Loucy (cell line): ENCODE data around the gene BCAR3.
A peak's percentile ranks its signal among the peaks of the same experiment; 100 is the strongest.

Experiments used
- H2AFZ ChIP-seq: fragments of 200-600 bp; sonication (generic); 2 replicates; pipeline ENCODE4 v1.6.0; 2016; ENCODE audit warnings: antibody characterized with exemption, mild to moderate bottlenecking, low read length, moderate library complexity
- H3F3A ChIP-seq: fragments of 200-600 bp; 2 replicates; pipeline ENCODE4 v1.6.0; 2016; ENCODE audit warnings: antibody characterized with exemption, low read depth, mild to moderate bottlenecking
- H3K27me3 ChIP-seq: fragments of 200-600 bp; sonication (generic); 2 replicates; pipeline ENCODE4 v1.6.1; 2014; ENCODE audit warnings: low read length, mild to moderate bottlenecking; ENCODE audit not compliant: insufficient read depth, poor library complexity, severe bottlenecking
- H3K36me3 ChIP-seq: fragments of 200-600 bp; sonication (generic); 2 replicates; pipeline ENCODE4 v1.6.1; 2016; ENCODE audit warnings: low read length; ENCODE audit not compliant: insufficient read depth
- H3K4me1 ChIP-seq: fragments of 200-600 bp; sonication (generic); 2 replicates; pipeline ENCODE4 v1.5.1; 2014; ENCODE audit warnings: low read length, mild to moderate bottlenecking; ENCODE audit not compliant: insufficient read depth, poor library complexity, severe bottlenecking
- H3K4me2 ChIP-seq: fragments of 200-600 bp; sonication (generic); 2 replicates; pipeline ENCODE4 v1.6.0; 2014; ENCODE audit warnings: antibody characterized with exemption, low read length, low read depth, mild to moderate bottlenecking; ENCODE audit not compliant: poor library complexity, severe bottlenecking
- H3K4me3 ChIP-seq: fragments of 200-600 bp; sonication (generic); 2 replicates; pipeline ENCODE4 v1.5.1; 2014; ENCODE audit warnings: low read length, mild to moderate bottlenecking, mixed read lengths; ENCODE audit not compliant: poor library complexity, severe bottlenecking
- H3K79me2 ChIP-seq: fragments of 200-600 bp; sonication (generic); 2 replicates; pipeline ENCODE4 v1.6.1; 2014; ENCODE audit warnings: low read length; ENCODE audit not compliant: insufficient read depth
- H3K9ac ChIP-seq: fragments of 200-600 bp; sonication (generic); 2 replicates; pipeline ENCODE4 v1.6.0; 2014; ENCODE audit warnings: mild to moderate bottlenecking, low read depth, low read length, moderate library complexity; ENCODE audit not compliant: poor library complexity, severe bottlenecking
- H3K9me2 ChIP-seq: fragments of 200-600 bp; sonication (generic); replicated peaks from 2 replicates; pipeline ENCODE4 v1.6.1; 2016; ENCODE audit warnings: low read depth, low read length, mixed read lengths
- H3K9me3 ChIP-seq: fragments of 200-600 bp; sonication (generic); 2 replicates; pipeline ENCODE4 v1.6.1; 2014; ENCODE audit warnings: mild to moderate bottlenecking, antibody characterized with exemption, low read length, low read depth; ENCODE audit not compliant: insufficient read depth
- H4K20me1 ChIP-seq: fragments of 200-600 bp; sonication (generic); 2 replicates; pipeline ENCODE4 v1.6.0; 2014; ENCODE audit warnings: antibody characterized with exemption, low read length, mild to moderate bottlenecking; ENCODE audit not compliant: insufficient read depth, poor library complexity, severe bottlenecking
- EZH2phosphoT487 ChIP-seq: fragments of 200-600 bp; IDR thresholded peaks from 2 replicates; pipeline ENCODE4 v1.6.1; 2018; ENCODE audit warnings: antibody characterized with exemption, mild to moderate bottlenecking, moderate library complexity, borderline replicate concordance
- TF ChIP-seq, protein P1 (sequence below): fragments of 200-600 bp; sonication (generic); conservative IDR thresholded peaks from 2 replicates; pipeline ENCODE4 v1.5.1; 2014; ENCODE audit warnings: mild to moderate bottlenecking, antibody characterized with exemption, low read length

BCAR3 gene

DNA sequence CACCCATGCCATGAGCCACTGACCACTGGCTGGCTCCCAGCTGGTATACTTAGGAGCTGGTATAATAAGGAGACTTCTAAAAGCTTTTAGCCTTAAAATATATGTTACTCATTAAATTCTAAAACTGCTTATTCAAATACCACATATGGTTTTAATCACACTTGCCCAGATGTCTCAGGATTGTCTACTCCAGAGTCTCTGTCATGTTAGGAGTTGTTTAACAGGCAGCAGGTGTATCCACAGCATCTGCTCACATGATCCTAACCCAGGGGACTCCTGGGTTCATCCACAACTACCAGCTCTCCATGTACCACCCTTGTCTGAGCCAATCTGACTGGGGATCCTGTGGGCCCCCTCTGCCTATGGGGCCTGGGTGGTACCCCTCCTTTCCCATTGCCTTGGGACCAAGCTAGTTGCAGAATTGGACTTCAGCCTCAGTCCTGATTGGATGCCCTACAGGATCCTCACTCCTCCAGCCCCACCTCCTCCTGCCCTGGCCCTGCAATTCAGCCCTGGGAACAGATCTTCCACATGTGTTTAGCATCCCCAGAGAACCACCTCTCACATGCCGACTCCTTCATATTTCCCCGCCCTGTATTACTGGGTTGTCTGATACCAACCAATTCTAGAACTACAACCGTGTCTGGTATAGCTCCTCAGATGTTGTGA, 61.3 kb downstream of the BCAR3 start:
- Histone ChIP-seq H3K4me2 (no peak overlapping the region), H2AFZ (no peak overlapping the region), H3K36me3 (no peaks in the 10 kb centered on the region), H3K79me2 (no peaks in the 10 kb centered on the region), H3K9me2 (no peaks in the 10 kb centered on the region), H3K4me1 (peaks cover 10% of the 10 kb centered on the region), H4K20me1 (no peaks in the 10 kb centered on the region), H3K4me3 (no peak overlapping the region), H3F3A (no peaks in the 10 kb centered on the region), H3K27me3 (no peaks in the 10 kb centered on the region), H3K9me3 (no peaks in the 10 kb centered on the region), H3K9ac (no peak overlapping the region)
- no peak for TF ChIP-seq EZH2phosphoT487
- TF ChIP-seq, protein P1, sequence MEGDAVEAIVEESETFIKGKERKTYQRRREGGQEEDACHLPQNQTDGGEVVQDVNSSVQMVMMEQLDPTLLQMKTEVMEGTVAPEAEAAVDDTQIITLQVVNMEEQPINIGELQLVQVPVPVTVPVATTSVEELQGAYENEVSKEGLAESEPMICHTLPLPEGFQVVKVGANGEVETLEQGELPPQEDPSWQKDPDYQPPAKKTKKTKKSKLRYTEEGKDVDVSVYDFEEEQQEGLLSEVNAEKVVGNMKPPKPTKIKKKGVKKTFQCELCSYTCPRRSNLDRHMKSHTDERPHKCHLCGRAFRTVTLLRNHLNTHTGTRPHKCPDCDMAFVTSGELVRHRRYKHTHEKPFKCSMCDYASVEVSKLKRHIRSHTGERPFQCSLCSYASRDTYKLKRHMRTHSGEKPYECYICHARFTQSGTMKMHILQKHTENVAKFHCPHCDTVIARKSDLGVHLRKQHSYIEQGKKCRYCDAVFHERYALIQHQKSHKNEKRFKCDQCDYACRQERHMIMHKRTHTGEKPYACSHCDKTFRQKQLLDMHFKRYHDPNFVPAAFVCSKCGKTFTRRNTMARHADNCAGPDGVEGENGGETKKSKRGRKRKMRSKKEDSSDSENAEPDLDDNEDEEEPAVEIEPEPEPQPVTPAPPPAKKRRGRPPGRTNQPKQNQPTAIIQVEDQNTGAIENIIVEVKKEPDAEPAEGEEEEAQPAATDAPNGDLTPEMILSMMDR: no peak

- Histone ChIP-seq H4K20me1 (no peaks in the 10 kb centered on the region), H3K4me1 (peaks cover 10% of the 10 kb centered on the region), H3K9me2 (no peaks in the 10 kb centered on the region), H3K4me3 (no peak overlapping the region), H3K9me3 (no peaks in the 10 kb centered on the region), H3K79me2 (no peaks in the 10 kb centered on the region), H3K4me2 (no peak overlapping the region), H3K27me3 (no peaks in the 10 kb centered on the region), H2AFZ (no peak overlapping the region), H3K9ac (no peak overlapping the region), H3K36me3 (no peaks in the 10 kb centered on the region), H3F3A (no peaks in the 10 kb centered on the region)
- TF ChIP-seq, protein P1: peak; percentile 78
- TF ChIP-seq EZH2phosphoT487: no peak
These were observed 62.0 kb downstream of the BCAR3 start for GRCh38 chr1:93619507-93620171.

DNA sequence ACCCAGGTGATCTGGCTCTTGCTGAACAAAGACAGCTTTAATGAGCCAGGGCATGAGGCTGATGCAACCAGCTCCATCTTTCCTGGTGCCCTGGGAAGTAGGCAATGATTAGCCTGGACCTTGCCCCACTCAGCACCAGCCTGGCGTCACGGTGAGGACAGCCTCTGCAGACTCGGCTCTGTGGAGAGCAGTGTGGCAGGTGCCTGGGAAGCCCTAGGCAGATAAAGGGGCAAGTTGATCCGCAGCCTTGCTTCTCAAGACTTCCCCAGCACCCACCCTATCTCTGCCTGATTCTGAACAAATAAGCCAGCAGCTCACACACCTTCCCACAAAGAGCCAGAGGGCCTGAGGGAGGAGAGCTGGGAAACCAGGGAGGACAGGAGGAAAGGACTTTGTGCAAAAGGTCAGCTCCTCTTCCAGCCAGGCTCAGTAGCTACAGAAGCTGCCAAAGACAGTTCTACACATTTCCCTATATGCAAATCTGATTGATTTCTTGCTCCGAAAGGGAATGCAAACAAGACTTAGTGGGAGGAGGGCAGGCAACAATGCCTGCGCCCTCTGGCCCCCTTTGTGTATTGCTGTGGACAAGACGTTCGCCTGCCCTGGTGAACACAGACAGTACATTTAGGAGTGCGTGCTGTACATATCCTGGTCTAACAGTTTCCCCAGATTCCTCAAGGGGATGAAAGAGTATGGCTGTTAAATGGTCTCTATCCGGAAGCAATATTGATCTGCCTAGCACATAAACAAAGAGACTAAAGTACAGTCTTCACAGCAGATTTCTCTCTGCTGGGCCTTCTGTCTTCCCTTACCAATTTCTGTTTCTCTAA, 63.8 kb downstream of the BCAR3 start:
- H4K20me1 ChIP-seq: no peaks in the 10 kb centered on the region
- H3K9ac ChIP-seq: no peak overlapping the region
- no peaks in the 10 kb centered on the region for H3K79me2 ChIP-seq
- no peaks in the 10 kb centered on the region for H3K36me3 ChIP-seq
- H3K4me2 ChIP-seq: no peak overlapping the region
- TF ChIP-seq, protein P1: no peak
- TF ChIP-seq EZH2phosphoT487: no peak
- H3K27me3 ChIP-seq: no peaks in the 10 kb centered on the region
- H3K4me3 ChIP-seq: no peak overlapping the region
- H3K9me2 ChIP-seq: no peaks in the 10 kb centered on the region
- H3K9me3 ChIP-seq: no peaks in the 10 kb centered on the region
- H3K4me1 ChIP-seq: peaks cover 10% of the 10 kb centered on the region
- no peak overlapping the region; the same call in 1 of the 2 replicates for H2AFZ ChIP-seq
- H3F3A ChIP-seq: no peaks in the 10 kb centered on the region
